CD4-positive, alpha-beta T cell treated with Interleukin-4 for 4 hours (primary cell): ENCODE results near the gene BMP8A.
"Not testable (repeated sequence)": the region's sequence is repeated elsewhere in the genome, so short reads cannot be mapped to it uniquely, and the experiment has no call there.

Experiments
- DNase-seq: peaks from one replicate; pipeline ENCODE4 v3.0.0-alpha.2; 2020

Gene BMP8A

GRCh38 chr1:39508266-39508665 is 16.8 kb downstream of the BMP8A start:
- no peak for DNase-seq

GRCh38 chr1:39508857-39509305 is 17.4 kb downstream of the BMP8A start:
- no peak for DNase-seq

GRCh38 chr1:39509360-39510009 is 18.0 kb downstream of the BMP8A start:
- DNase-seq: no peak

- DNase-seq: not testable (repeated sequence)
Observed at GRCh38 chr1:39510570-39511186, 19.2 kb downstream of the BMP8A start.

GRCh38 chr1:39511477-39511876 is 20.0 kb downstream of the BMP8A start:
- not testable (repeated sequence) for DNase-seq

GRCh38 chr1:39512234-39512847 is 20.9 kb downstream of the BMP8A start:
- not testable (repeated sequence) for DNase-seq

- DNase-seq: not testable (repeated sequence)
Observed at GRCh38 chr1:39514710-39515124, 23.3 kb downstream of the BMP8A start.

- not testable (repeated sequence) for DNase-seq
Observed at GRCh38 chr1:39515131-39516086, 24.0 kb downstream of the BMP8A start.

- not testable (repeated sequence) for DNase-seq
Observed at GRCh38 chr1:39516841-39517240, 25.4 kb downstream of the BMP8A start.

GRCh38 chr1:39517936-39518335 is 26.5 kb downstream of the BMP8A start:
- not testable (repeated sequence) for DNase-seq

- DNase-seq: not testable (repeated sequence)
Observed at GRCh38 chr1:39519376-39519775, 27.9 kb downstream of the BMP8A start.

GRCh38 chr1:39522221-39522620 is 30.8 kb downstream of the BMP8A start:
- not testable (repeated sequence) for DNase-seq

GRCh38 chr1:39522661-39523567 is 31.5 kb downstream of the BMP8A start:
- DNase-seq: no peak

- DNase-seq: no peak
Observed at GRCh38 chr1:39524171-39524570, 32.7 kb downstream of the BMP8A start.

GRCh38 chr1:39524591-39525365 is 33.3 kb downstream of the BMP8A start:
- DNase-seq: no peak

- peak; percentile 65 for DNase-seq
Observed at GRCh38 chr1:39525366-39526165, 34.1 kb downstream of the BMP8A start.

GRCh38 chr1:39526466-39527189 is 35.2 kb downstream of the BMP8A start:
- no peak for DNase-seq

- not testable (repeated sequence) for DNase-seq
Observed at GRCh38 chr1:39527190-39527579, 35.7 kb downstream of the BMP8A start.

GRCh38 chr1:39528082-39528481 is 36.6 kb downstream of the BMP8A start:
- DNase-seq: no peak
